Psoas muscle (tissue), 8 donors: ENCODE data around the gene IQCN. TPM values are rescaled to one million over a fixed set of nuclear protein-coding genes. Genes with fewer than 3 reads are reported as not detected.

Experiments
- ATAC-seq, 4 donors: fragments of 200-7000 bp; cut with Tn5 transposase; one replicate each; pipeline ENCODE4 v1.9.1; 2020; ENCODE audit warnings: moderate library complexity in 3 of 4, mild to moderate bottlenecking in 2 of 4
- DNase-seq, 2 donors: peaks; one replicate each; pipeline ENCODE4 v3.0.0-alpha.2; 2020
- H3K27ac ChIP-seq: fragments of 200-600 bp; one replicate; pipeline ENCODE4 v1.8.0; 2022
- H3K27me3 ChIP-seq, 3 donors: fragments of 200-600 bp in 1 of 3; one replicate each; pipeline versions ENCODE4 v1.6.1 to v1.8.0; 2013 to 2022; ENCODE audit warnings: low read length in 2 of 3, mild to moderate bottlenecking in 2 of 3, moderate library complexity in 1 of 3; ENCODE audit not compliant: insufficient read depth in 3 of 3
- H3K36me3 ChIP-seq, 2 donors: fragments of 200-600 bp in 1 of 2; one replicate each; pipeline versions ENCODE4 v1.6.1 to v1.8.0; 2013 to 2022; ENCODE audit warnings: low read depth in 1 of 2, mild to moderate bottlenecking in 1 of 2, moderate library complexity in 1 of 2; ENCODE audit not compliant: insufficient read depth in 1 of 2
- H3K4me1 ChIP-seq: fragments of 200-600 bp; one replicate; pipeline ENCODE4 v1.8.0; 2022
- H3K4me3 ChIP-seq: fragments of 200-600 bp; one replicate; pipeline ENCODE4 v1.8.0; 2022; ENCODE audit warnings: mild to moderate bottlenecking
- H3K9me3 ChIP-seq: fragments of 200-600 bp; one replicate; pipeline ENCODE4 v1.8.0; 2022
- CTCF ChIP-seq: fragments of 200-600 bp; IDR thresholded peaks from one replicate; pipeline ENCODE4 v1.8.0; 2022; ENCODE audit warnings: antibody characterized with exemption
- WGBS, 3 donors: extraction: QIAGEN DNeasy Blood & Tissue Kit; methylation state at CpG; one replicate each; pipeline versions ENCODE4 v1.1.6 to v1.1.7; 2013; 5-methylcytosine and 5-hydroxymethylcytosine counted together
- intact Hi-C, 2 donors: fragments of 100-400 bp; cut with DNase I; formaldehyde crosslinking; loops; one replicate each; pipeline versions ENCODE4 v1.11.0 to v1.14.2; 2022
- polyA plus RNA-seq, 3 donors: library from polyadenylated mRNA; stranded (reverse); fragments of 200-250 nt; gene quantifications; one replicate each; pipeline ENCODE4 v1.2.3, GENCODE V29; 2013
- total RNA-seq, 4 donors: library from RNA; stranded (reverse); fragmentation: NEBNext Ultra II Directional in 2 of 4; extraction: Animal tissue kit (Norgen Biotek cat#: 25700) in 2 of 4; gene quantifications; one replicate each; pipeline versions ENCODE4 v1.2.1 to v1.2.4, GENCODE V29; 2021 to 2023
- donor health status: healthy with polysubstance abuse.
- donor health status: DM: no; HTN: no; CAD: no; lungs with moderate emphysema.
- donor health status: Bipolar disorder and iron deficiency.
- donor health status: healthy.
- donor health status: DM: yes; HTN: yes; CAD: no.
- donor health status: DM: no; HTN: no; CAD: no.
- donor health status: DM: no; HTN: no; CAD: no.
- donor health status: DM: yes; HTN: yes; CAD: no.

IQCN gene
- total and polyA plus RNA-seq, 7 donors = 0.12 to 1.5 (median 0.39) TPM

- no peaks in the 10 kb centered on the region for H3K9me3 ChIP-seq
- H3K27me3 ChIP-seq = no peaks in the 10 kb centered on the region
- DNase-seq (no peak), ATAC-seq (no peak)
- intact Hi-C loops = loop anchor here in 1 of 2 donors (2.0 kb wide), 1 partner anchor 21 kb away; the partner anchor contains the start of gene JUND
- no peak overlapping the region for H3K4me3 ChIP-seq
- TF ChIP-seq CTCF = no peak
- H3K36me3 ChIP-seq = peaks cover 0 to 3% of the 10 kb centered on the region in 2 donors
- peaks cover 56% of the 10 kb centered on the region for H3K4me1 ChIP-seq
- peak overlapping the region; percentile 95 for H3K27ac ChIP-seq
- 62 to 76% (median 73%) methylated on average over 4 of the region's 4 CpGs for WGBS, 3 donors
Measured at GRCh38 chr19:18301718-18302111, 27.5 kb upstream of the IQCN start.

GRCh38 chr19:18300930-18301717 lies 26.9 kb upstream of the IQCN start:
- Histone ChIP-seq H3K27me3 (no peaks in the 10 kb centered on the region), H3K4me1 (peaks cover 50% of the 10 kb centered on the region), H3K9me3 (no peaks in the 10 kb centered on the region), H3K36me3 (no peaks in the 10 kb centered on the region), H3K4me3 (no peak overlapping the region), H3K27ac (peak overlapping the region; percentile 95)
- DNase-seq (peak; percentile 93 to 97), ATAC-seq (peak; percentile 85 to 91 (median 87))
- intact Hi-C loops = no loop called here
- 23 to 37% (median 30%) methylated on average over 13 to 18 of the region's 18 CpGs for WGBS, 3 donors
- no peak for TF ChIP-seq CTCF

GRCh38 chr19:18299654-18300053 lies 25.4 kb upstream of the IQCN start:
- WGBS, 3 donors = 89 to 91% (median 89%) methylated on average over 9 of the region's 9 CpGs

GRCh38 chr19:18298601-18299000 lies 24.3 kb upstream of the IQCN start:
- no peaks in the 10 kb centered on the region for H3K27me3 ChIP-seq
- ATAC-seq (no peak), DNase-seq (no peak)
- 77 to 92% (median 80%) methylated on average over 6 of the region's 6 CpGs for WGBS, 3 donors
- no peak overlapping the region for H3K4me3 ChIP-seq
- H3K9me3 ChIP-seq = no peaks in the 10 kb centered on the region
- no peak for TF ChIP-seq CTCF
- intact Hi-C loops = no loop called here
- no peaks in the 10 kb centered on the region for H3K36me3 ChIP-seq
- peaks cover 28% of the 10 kb centered on the region for H3K4me1 ChIP-seq
- H3K27ac ChIP-seq = peak overlapping the region; percentile 53

More at GRCh38 chr19:18299654-18300053, 25.4 kb upstream of the IQCN start:
- TF ChIP-seq CTCF = no peak
- Histone ChIP-seq H3K36me3 (no peaks in the 10 kb centered on the region), H3K4me3 (no peak overlapping the region), H3K9me3 (no peaks in the 10 kb centered on the region), H3K4me1 (peaks cover 38% of the 10 kb centered on the region), H3K27ac (peak overlapping the region; percentile 95), H3K27me3 (no peaks in the 10 kb centered on the region)
- ATAC-seq (no peak), DNase-seq (no peak)
- intact Hi-C loops = no loop called here
